H4 (cell line): ENCODE results near the gene BMP2. TPM values are rescaled to one million over a fixed set of nuclear protein-coding genes. Genes with fewer than 3 reads are reported as not detected.

Experiments used
- DNase-seq: peaks from one replicate; pipeline ENCODE4 v3.0.0-alpha.2; 2015; ENCODE audit warnings: low spot score
- total RNA-seq: library from RNA; depleted of rRNA; stranded (reverse); fragments of >200 nt; shearing (Covaris generic); gene quantifications from 2 replicates; pipeline ENCODE4 v1.2.3, GENCODE V29; 2014

Gene BMP2
- total RNA-seq, 1 experiment from 2014 or later, result 1.1 TPM

- DNase-seq, result no peak
Measured at GRCh38 chr20:6768228-6769140, 998 bp downstream of the BMP2 start.

- DNase-seq, result peak; percentile 31
Measured at GRCh38 chr20:6769903-6770785, 2.7 kb downstream of the BMP2 start.

DNA sequence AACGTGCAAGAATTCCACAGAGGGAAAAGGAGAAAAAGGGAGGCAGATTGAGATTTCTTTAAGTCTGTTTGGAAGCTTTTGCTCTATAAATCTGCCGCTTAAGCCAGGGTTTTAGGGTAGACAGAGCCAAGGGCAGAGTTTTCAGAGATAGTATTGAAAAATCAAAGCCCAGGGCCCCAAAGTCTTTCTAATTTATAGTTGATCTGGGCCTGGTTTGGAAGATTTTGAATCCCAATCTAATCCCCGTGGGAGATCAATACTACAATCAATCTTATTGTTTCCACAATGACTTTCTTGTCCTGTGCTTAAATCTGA is 3.3 kb downstream of the BMP2 start:
- DNase-seq, result no peak

DNA sequence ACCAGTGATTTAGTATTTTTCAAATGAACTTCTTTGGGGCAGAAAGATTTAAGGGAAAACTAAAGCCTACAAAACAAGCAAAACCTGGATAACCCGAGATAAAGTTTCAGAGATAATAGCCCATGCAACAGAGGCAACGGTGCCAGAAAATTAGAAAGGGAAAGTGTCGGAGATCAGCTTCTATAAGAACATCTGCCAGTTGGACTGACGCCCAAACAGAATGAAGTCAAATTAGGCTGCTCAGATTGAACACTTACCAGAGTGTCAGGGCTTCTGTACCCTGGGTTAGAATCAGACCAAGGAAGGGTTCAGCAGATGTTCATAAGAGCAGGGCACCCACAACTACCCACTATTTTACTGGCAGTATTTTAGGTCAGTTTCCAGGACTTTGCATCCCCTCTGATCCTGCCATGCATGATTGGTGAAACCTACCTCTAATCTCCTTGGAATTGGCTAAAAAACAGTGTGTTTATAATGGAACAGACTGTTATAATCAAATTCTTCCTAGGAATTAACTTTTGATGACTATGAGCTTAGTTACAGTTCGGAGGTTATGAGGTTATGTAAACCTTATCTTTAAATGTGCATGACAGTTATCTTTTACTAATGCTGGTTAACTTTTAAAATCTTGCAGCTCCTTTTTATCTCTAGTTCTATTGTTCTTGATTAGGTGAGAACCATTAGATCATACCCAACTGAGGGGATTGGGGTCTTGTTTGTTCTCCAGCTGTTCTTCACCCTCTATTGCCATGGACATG is 13.1 kb downstream of the BMP2 start:
- no peak for DNase-seq

DNA sequence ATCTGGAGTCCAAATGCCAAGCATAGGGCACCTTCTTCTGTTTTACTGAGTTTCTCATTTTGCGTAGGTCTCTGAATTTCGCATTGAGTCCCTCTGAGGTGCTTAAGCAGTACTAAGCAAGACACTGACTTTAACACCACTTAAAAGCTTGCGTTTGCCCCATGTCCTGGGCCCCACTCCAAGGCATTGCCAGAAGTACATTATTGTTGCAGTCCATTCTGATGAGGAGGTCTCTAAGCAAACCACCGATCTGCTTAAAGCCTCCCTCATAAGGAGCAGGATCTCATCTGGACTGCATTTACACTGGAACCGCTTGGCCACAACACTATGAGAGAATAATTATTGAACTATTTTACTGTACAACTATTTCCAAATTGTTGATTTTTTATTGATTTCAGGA is 16.3 kb downstream of the BMP2 start:
- no peak for DNase-seq

DNA sequence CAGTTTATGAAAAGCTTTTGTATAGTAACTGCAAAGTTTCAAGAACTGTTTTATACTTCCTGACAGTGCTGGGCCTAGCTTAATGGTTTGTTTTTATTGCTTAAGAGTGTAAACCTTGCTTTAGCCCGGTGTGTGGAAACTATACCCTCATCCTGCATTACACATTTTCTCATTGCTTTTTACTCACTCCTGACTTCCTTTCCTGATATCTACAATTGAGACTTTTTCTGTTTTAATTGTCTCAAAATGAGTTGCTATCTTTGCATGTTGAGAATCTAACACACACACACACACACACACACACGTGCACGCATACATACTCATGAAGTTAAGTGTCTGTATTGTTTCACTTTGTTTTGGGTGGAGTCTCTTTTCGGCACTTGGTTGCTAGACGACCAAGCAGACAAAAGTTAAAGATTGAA is 16.7 kb downstream of the BMP2 start:
- no peak for DNase-seq

GRCh38 chr20:6784767-6785166 is 17.3 kb downstream of the BMP2 start:
- DNase-seq, result no peak

DNA sequence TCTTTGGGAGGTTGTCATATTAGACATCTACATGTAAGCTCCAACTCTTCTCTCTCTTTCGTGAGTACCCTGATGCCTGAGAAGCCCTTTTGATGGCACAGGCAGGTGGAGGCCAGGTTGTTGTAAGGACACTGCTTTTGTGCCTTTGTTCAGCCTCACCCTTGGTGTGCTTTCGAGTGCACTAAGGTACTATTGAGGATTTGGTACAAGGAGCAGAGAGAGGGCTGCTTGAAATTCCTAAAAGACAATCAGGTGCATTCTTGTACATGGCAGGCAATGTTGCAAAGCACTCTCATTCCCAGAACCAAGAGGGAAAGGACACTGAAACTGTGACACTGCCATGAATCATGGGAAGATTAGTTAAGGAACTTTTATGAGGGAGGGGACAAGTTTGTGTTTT is 19.1 kb downstream of the BMP2 start:
- no peak for DNase-seq

DNA sequence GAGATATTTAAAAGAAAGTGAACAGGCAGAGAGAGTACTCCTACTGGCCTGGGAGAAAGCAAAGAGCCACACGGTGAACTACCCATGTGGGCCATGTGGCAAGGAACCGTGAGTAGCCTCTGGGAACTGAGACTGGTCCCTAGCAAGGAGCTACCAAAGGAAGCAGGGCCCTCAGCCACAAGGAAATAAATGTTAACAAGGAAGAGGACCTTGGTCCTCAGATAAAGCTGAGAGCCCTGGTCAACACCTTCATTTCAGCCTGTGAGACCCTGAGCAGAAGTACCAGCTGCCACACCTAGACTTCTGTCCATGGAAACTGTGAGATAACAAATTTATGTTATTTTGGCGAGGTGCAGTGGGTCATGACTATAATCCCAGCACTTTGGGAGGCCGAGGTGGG is 25.3 kb downstream of the BMP2 start:
- no peak for DNase-seq

- no peak for DNase-seq
Measured at GRCh38 chr20:6802227-6802626, 34.7 kb downstream of the BMP2 start.

DNA sequence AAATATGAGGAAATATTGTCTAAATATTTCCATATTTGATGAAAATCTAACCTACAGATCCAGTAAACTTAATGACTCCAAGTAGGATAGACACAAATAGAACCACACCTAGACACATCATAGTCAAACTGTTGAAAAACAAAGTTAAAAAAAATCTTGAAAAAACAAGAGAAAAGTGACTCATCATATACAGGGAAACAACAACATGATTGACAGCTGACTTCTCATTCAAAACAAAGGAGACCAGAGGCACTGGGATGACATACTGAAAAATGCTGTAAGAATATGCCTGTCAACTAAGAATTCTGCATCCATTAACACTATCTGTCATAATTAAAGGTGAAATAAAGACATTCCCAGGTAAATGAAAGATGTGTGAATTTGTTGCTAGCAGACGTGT is 38.8 kb downstream of the BMP2 start:
- DNase-seq, result no peak

DNA sequence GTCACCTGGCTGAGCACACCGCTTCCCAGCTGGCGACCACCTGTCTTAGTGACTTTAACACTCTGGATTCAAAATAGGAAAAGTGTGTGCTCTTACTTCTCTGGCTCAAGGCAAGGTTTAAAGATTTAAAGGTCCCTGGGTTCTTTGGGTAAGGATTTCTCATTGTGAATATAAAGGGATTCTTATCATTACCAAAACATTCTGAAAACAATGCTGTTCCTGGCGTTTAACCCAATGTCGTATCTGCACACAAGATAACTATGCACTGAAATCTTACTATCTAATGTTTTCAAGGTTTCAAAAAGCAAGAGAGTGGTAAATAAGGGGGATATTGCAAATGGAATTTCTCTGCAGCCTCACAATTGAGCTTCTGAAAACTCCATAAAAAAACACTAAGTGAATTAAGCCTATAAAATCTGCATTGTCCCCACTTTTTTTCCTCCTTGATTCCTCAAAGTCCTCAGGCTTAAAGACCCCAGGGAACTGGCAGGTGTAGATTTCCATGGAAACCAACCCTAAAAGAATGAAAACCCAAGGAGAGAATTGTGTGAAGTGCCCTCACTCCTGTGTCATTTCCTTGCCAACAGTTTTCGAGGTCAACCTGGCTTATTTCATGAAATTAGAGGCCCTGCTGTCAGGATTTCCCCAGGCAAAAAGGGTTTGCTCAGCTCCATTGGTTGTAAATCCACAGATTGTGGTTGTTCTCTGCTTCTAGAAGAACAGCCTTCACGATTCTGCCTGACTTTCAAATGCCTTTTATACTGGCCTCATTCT is 44.0 kb downstream of the BMP2 start:
- DNase-seq, result no peak

GRCh38 chr20:6812530-6812929 is 45.0 kb downstream of the BMP2 start:
- no peak for DNase-seq

DNA sequence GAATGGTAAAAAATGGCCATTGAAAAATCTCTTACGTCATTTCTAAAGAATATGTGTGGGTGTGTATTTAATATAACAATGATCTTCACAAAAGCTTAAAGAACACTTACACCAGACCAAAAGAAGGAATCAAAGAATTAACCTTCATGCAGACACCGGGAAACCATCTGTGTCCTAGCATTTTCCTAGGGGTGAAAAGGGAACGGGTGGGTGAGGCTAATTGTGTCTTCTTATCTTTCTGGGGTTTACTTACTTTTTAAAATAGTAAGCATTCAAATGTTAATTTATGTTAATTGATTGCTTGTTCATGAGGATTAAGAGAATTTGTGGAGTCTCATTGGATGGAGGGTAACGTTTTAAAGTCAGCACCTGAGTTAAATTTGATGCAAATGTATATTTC is 47.5 kb downstream of the BMP2 start:
- no peak for DNase-seq

GRCh38 chr20:6818033-6818808 is 50.7 kb downstream of the BMP2 start:
- no peak for DNase-seq

DNA sequence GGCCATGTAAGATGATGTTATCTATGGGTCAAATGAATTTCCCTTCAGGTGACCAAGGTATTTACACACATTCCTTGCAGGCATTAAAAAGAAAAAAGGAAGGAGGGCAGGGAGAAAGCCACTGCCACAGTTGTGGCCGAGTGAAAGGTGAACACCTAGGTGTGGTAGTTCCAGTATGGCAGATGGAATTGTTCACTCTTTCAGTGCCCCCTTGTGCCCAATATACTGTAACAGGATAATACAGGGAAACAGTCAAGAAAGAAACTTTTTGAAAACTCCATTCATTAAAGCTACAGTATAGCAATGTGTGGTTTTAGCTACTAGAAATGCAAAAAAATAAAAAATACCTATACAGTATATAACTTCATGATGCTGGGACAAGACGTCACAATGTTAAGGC is 52.1 kb downstream of the BMP2 start:
- peak; percentile 4 for DNase-seq

DNA sequence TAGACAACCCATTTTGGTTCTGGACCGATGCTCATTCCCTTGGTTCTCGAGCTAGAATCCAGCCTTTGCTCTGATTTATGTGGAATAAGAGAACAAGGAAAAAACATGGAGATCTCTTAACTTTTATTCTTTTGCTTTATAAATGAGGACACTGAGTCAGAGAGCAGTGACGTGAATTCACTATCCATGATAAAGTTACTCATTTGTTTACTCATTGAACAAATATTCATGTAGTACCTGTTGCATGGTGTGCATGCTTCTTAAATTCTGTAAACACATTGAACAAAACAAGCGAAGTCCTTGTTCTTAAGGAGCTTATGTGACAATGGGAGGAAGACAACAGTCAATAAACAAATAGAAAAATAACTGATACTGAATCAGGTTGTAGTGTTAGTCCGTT is 56.9 kb downstream of the BMP2 start:
- DNase-seq, result no peak

- no peak for DNase-seq
Measured at GRCh38 chr20:6827472-6827871, 60.0 kb downstream of the BMP2 start.

DNA sequence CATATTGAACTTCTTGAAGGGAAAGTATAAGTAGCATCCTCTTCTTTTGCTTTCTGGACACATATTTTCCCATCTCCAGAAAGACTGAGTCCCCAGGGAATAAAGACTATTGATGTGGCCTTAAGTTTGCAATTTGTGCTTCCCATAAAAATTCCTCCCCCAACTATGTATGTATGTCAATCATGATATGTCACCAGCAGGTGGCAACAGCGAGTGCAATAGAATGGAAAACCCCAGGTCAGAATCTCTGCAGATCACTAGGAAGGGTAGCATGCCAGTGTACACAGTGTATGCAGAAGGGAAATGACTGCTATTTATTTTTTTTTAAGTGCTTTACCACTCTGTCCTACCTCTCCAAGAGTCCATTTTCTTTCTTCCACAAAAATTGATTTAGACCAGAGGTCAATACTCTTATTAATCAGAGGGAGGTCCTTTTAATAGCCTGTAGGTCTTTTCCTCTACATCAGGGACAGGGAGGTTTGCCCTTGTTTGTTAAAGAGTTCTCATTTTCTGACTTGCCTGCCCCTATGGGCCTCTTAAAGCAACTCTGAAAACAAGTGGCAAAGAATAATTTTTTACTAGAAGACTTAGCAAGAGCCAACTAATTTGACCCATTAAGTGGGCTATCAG is 61.4 kb downstream of the BMP2 start:
- peak; percentile 51 for DNase-seq

- DNase-seq, result no peak
Measured at GRCh38 chr20:6829510-6830116, 62.1 kb downstream of the BMP2 start.
